Caco-2 (cell line): ENCODE results near the gene RANGRF. TPM values are rescaled to one million over a fixed set of nuclear protein-coding genes. Genes with fewer than 3 reads are reported as not detected.

Experiments
- BruUV-seq: library from RNA; stranded (reverse); fragments of 400-500 nt; replicated peaks from 2 replicates; lab custom pipeline; 2021; lab: Mats Ljungman, UMichigan
- CTCF ChIA-PET: fragments of 300-600 bp; sonication (Branson Sonifier 250); formaldehyde crosslinking; loops from one replicate; lab custom pipeline; 2022; ENCODE audit warnings: antibody characterized with exemption; lab: Charles Lee
- POLR2A ChIA-PET: fragments of 300-600 bp; sonication (Branson Sonifier 250); formaldehyde crosslinking; loops from one replicate; lab custom pipeline; 2022; ENCODE audit warnings: antibody characterized with exemption; lab: Charles Lee
- DNase-seq, 2 experiments: peaks; one replicate each; pipeline versions ENCODE4 v3.0.0 to v3.0.0-alpha.2; 2020 to 2022
- H3K27me3 ChIP-seq: replicated peaks from 2 replicates; pipeline ENCODE4 v1.6.0; 2011; ENCODE audit warnings: low read length; ENCODE audit not compliant: control insufficient read depth, insufficient read depth
- H3K36me3 ChIP-seq: 2 replicates; pipeline ENCODE4 v1.5.1; 2011; ENCODE audit warnings: low read length; ENCODE audit not compliant: control insufficient read depth, insufficient read depth
- H3K4me1 ChIP-seq: fragments of 250-450 bp; sonication (Bioruptor Pico); 2 replicates; pipeline ENCODE4 v1.5.1; 2020; ENCODE audit warnings: mild to moderate bottlenecking
- H3K4me3 ChIP-seq: 2 replicates; pipeline ENCODE4 v1.5.1; 2011; ENCODE audit warnings: low read depth, mild to moderate bottlenecking, control low read depth, low read length
- H3K9me3 ChIP-seq: fragments of 250-450 bp; sonication (Bioruptor Pico); 2 replicates; pipeline ENCODE4 v1.5.1; 2020; ENCODE audit warnings: mild to moderate bottlenecking, moderate library complexity
- H3K27ac Mint-ChIP-seq: one replicate; pipeline ENCODE4 v1.8.0; 2022; ENCODE audit warnings: mixed read lengths; ENCODE audit not compliant: unreplicated experiment
- H3K27me3 Mint-ChIP-seq: one replicate; pipeline ENCODE4 v1.8.0; 2022; ENCODE audit warnings: mixed read lengths; ENCODE audit not compliant: insufficient read depth, unreplicated experiment
- H3K36me3 Mint-ChIP-seq: one replicate; pipeline ENCODE4 v1.8.0; 2022; ENCODE audit warnings: mild to moderate bottlenecking, mixed read lengths; ENCODE audit not compliant: insufficient read depth, unreplicated experiment
- H3K4me1 Mint-ChIP-seq: one replicate; pipeline ENCODE4 v1.8.0; 2022; ENCODE audit warnings: low read depth, mixed read lengths; ENCODE audit not compliant: unreplicated experiment
- H3K4me3 Mint-ChIP-seq: one replicate; pipeline ENCODE4 v1.8.0; 2022; ENCODE audit warnings: mild to moderate bottlenecking, moderate library complexity, mixed read lengths; ENCODE audit not compliant: unreplicated experiment
- H3K9me3 Mint-ChIP-seq: one replicate; pipeline ENCODE4 v1.8.0; 2022; ENCODE audit warnings: mixed read lengths; ENCODE audit not compliant: unreplicated experiment
- CTCF ChIP-seq, 2 experiments: fragments of 200-600 bp in 1 of 2; IDR thresholded peaks; 1 replicate in 1 of 2; 2 replicates in 1 of 2; pipeline versions ENCODE4 v1.5.1 to v1.8.0; 2011 to 2022; ENCODE audit warnings: antibody characterized with exemption in 1 of 2, control low read depth in 1 of 2, inconsistent platforms in 1 of 2, low read depth in 1 of 2, low read length in 1 of 2, mild to moderate bottlenecking in 1 of 2, moderate library complexity in 1 of 2; ENCODE audit not compliant: insufficient read depth in 1 of 2, severe bottlenecking in 1 of 2, unreplicated experiment in 1 of 2
- intact Hi-C: fragments of 100-400 bp; cut with micrococcal nuclease; formaldehyde crosslinking; loops from one replicate; pipeline ENCODE4 v1.10.0; 2022; ENCODE audit not compliant: unreplicated experiment
- total RNA-seq: library from RNA; stranded (reverse); gene quantifications from 2 replicates; pipeline ENCODE4 v1.2.3, GENCODE V29; 2022

RANGRF gene
- total RNA-seq, 1 experiment from 2014 or later, result 13.2 TPM

GRCh38 chr17:8266648-8267479 is 21.6 kb upstream of the RANGRF start:
- intact Hi-C loops, result no loop called here
- BruUV-seq, result no TSS peak
- Histone ChIP-seq H3K4me1 (no peaks in the 10 kb centered on the region), H3K36me3 (no peaks in the 10 kb centered on the region), H3K27me3 (no peaks in the 10 kb centered on the region), H3K9me3 (no peaks in the 10 kb centered on the region), H3K4me3 (no peak overlapping the region)
- ChIA-PET CTCF (no interaction called here), POLR2A (no interaction called here)
- Mint-ChIP-seq H3K27me3 (no peaks in the 10 kb centered on the region), H3K36me3 (peaks cover 11% of the 10 kb centered on the region), H3K4me1 (no peaks in the 10 kb centered on the region), H3K27ac (no peak overlapping the region), H3K4me3 (no peak overlapping the region), H3K9me3 (no peaks in the 10 kb centered on the region)
- no peak for TF ChIP-seq CTCF (IDR thresholded peaks at IDR 0.05; ENCODE audit: insufficient read depth in 1 of 2, low read depth in 1 of 2, low read length in 1 of 2, severe bottlenecking in 1 of 2, unreplicated experiment in 1 of 2)
- DNase-seq, result no peak

GRCh38 chr17:8267480-8268147 is 20.9 kb upstream of the RANGRF start:
- H3K9me3 ChIP-seq, result no peaks in the 10 kb centered on the region
- Mint-ChIP-seq H3K27ac (no peak overlapping the region), H3K9me3 (no peaks in the 10 kb centered on the region), H3K27me3 (no peaks in the 10 kb centered on the region), H3K36me3 (peaks cover 10% of the 10 kb centered on the region), H3K4me1 (no peaks in the 10 kb centered on the region), H3K4me3 (no peak overlapping the region)
- no TSS peak for BruUV-seq
- no peak for TF ChIP-seq CTCF (IDR thresholded peaks at IDR 0.05; ENCODE audit: insufficient read depth in 1 of 2, low read depth in 1 of 2, low read length in 1 of 2, severe bottlenecking in 1 of 2, unreplicated experiment in 1 of 2)
- POLR2A ChIA-PET, result no interaction called here
- CTCF ChIA-PET, result no interaction called here
- no peaks in the 10 kb centered on the region for H3K36me3 ChIP-seq
- DNase-seq, result no peak
- intact Hi-C loops, result no loop called here
- no peaks in the 10 kb centered on the region for H3K4me1 ChIP-seq
- no peak overlapping the region for H3K4me3 ChIP-seq
- no peaks in the 10 kb centered on the region for H3K27me3 ChIP-seq

GRCh38 chr17:8268550-8269298 is 19.7 kb upstream of the RANGRF start:
- Histone ChIP-seq H3K36me3 (no peaks in the 10 kb centered on the region), H3K9me3 (no peaks in the 10 kb centered on the region), H3K27me3 (no peaks in the 10 kb centered on the region), H3K4me1 (no peaks in the 10 kb centered on the region), H3K4me3 (no peak overlapping the region)
- Mint-ChIP-seq H3K27me3 (no peaks in the 10 kb centered on the region), H3K36me3 (peaks cover 4% of the 10 kb centered on the region), H3K9me3 (no peaks in the 10 kb centered on the region), H3K27ac (no peak overlapping the region), H3K4me1 (peaks cover 3% of the 10 kb centered on the region), H3K4me3 (no peak overlapping the region)
- intact Hi-C loops, result no loop called here
- no TSS peak for BruUV-seq
- TF ChIP-seq CTCF (IDR thresholded peaks at IDR 0.05; ENCODE audit: insufficient read depth in 1 of 2, low read depth in 1 of 2, low read length in 1 of 2, severe bottlenecking in 1 of 2, unreplicated experiment in 1 of 2), result no peak
- DNase-seq, result no peak
- ChIA-PET POLR2A (no interaction called here), CTCF (no interaction called here)
